Measurements from ENCODE around the gene PACRG. TPM values are rescaled to one million over a fixed set of nuclear protein-coding genes. Genes with fewer than 3 reads are reported as not detected.

The PACRG gene
- polyA plus RNA-seq, 1 donor (not counting 4 experiments of a cell fraction or from before 2014, with no cell fraction given): 0.31 TPM

DNA sequence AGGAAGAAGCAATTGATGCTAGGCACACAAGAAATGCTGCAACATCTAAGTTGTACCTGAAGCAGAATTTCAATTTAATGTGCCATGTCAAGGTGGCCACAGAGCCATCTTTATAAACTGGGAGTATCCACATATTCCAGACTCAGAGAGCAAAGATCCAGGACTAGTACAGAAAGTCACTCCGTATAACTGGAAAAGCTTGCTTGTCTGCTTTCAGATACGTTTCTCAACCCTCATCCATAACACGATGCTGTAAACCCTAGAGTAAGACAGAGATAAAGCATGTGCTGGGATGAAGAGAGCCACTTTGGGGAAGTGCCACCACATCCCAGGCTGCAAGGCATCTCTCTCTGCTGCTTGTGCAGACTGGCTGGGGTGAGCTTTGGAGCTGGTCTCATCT is 134.7 kb downstream of the PACRG start:
- H3K36me3 ChIP-seq (ENCODE audit: control insufficient read depth in 2 of 2, extremely low read depth in 1 of 2, insufficient read depth in 2 of 2, low read length in 2 of 2): no peaks in the 10 kb centered on the region
- no peak for FAIRE-seq

DNA sequence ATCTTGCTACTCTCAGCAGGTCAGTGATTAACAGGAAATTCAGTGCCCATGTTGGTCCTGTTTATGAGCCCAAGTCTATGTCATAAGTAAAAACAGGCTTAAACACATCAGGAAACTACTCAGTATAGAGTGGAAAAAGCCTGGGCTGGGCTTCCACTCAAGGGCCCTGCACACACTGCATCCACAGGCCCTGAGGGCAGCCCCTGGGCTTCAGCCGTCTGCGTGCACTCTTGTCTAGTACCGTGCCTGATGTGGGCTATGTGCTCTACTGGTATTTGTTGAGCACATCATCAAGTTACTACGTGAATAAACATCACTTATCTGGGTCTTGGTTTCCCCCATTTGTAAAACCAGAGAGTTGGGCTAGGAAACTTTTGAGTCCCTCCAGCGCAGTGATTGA is 135.2 kb downstream of the PACRG start:
- no peaks in the 10 kb centered on the region for H3K27me3 ChIP-seq (ENCODE audit: control insufficient read depth, extremely low read depth, insufficient read depth, low read length)
- no peaks in the 10 kb centered on the region for H3K9me3 ChIP-seq (ENCODE audit: control insufficient read depth, low read depth, low read length)
- no peaks in the 10 kb centered on the region for H3K9me1 ChIP-seq (ENCODE audit: control insufficient read depth, extremely low read depth, insufficient read depth, low read length)
- H3K4me2 ChIP-seq (ENCODE audit: control insufficient read depth, extremely low read depth, insufficient read depth, low read depth, low read length): no peak overlapping the region
- DNase-seq (ENCODE audit: low read depth, low spot score) (no peak), FAIRE-seq (no peak)
- no peak overlapping the region for H3K4me3 ChIP-seq (ENCODE audit: control insufficient read depth in 2 of 3, extremely low read depth in 1 of 3, insufficient read depth in 2 of 3, low read depth in 1 of 3, low read length in 3 of 3)
- no peaks in the 10 kb centered on the region for H3K36me3 ChIP-seq (ENCODE audit: control insufficient read depth in 2 of 2, extremely low read depth in 1 of 2, insufficient read depth in 2 of 2, low read length in 2 of 2)
- no peak overlapping the region for H2AFZ ChIP-seq (ENCODE audit: control insufficient read depth, low read length)
- no peaks in the 10 kb centered on the region for H3K4me1 ChIP-seq (ENCODE audit: control insufficient read depth, extremely low read depth, insufficient read depth, low read length)
- TF ChIP-seq EZH2 (IDR thresholded peaks at IDR 0.05; ENCODE audit: low read length): no peak
- TF ChIP-seq, protein P1, sequence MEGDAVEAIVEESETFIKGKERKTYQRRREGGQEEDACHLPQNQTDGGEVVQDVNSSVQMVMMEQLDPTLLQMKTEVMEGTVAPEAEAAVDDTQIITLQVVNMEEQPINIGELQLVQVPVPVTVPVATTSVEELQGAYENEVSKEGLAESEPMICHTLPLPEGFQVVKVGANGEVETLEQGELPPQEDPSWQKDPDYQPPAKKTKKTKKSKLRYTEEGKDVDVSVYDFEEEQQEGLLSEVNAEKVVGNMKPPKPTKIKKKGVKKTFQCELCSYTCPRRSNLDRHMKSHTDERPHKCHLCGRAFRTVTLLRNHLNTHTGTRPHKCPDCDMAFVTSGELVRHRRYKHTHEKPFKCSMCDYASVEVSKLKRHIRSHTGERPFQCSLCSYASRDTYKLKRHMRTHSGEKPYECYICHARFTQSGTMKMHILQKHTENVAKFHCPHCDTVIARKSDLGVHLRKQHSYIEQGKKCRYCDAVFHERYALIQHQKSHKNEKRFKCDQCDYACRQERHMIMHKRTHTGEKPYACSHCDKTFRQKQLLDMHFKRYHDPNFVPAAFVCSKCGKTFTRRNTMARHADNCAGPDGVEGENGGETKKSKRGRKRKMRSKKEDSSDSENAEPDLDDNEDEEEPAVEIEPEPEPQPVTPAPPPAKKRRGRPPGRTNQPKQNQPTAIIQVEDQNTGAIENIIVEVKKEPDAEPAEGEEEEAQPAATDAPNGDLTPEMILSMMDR (optimal IDR thresholded peaks at IDR 0.05 in 1 of 3, IDR thresholded peaks at IDR 0.05 in 1 of 3, conservative IDR thresholded peaks at IDR 0.05 in 1 of 3; ENCODE audit: extremely low read depth in 1 of 3, insufficient read depth in 2 of 3, low read length in 3 of 3): no peak
- no peak overlapping the region for H3K27ac ChIP-seq (ENCODE audit: control insufficient read depth, insufficient read depth, low read length)
- H4K20me1 ChIP-seq (ENCODE audit: control insufficient read depth, extremely low read depth, insufficient read depth, low read length): no peaks in the 10 kb centered on the region
- no peaks in the 10 kb centered on the region for H3K79me2 ChIP-seq (ENCODE audit: control insufficient read depth, insufficient read depth, low read length)
- dilution Hi-C loops (cut with MboI; ENCODE audit: extremely low pct_ligation_motif_present, low sequenced_read_pairs): no loop called here
- no peak overlapping the region for H3K9ac ChIP-seq (ENCODE audit: control insufficient read depth, extremely low read depth, insufficient read depth, low read length)

More for the DNA sequence above, 134.7 kb downstream of the PACRG start:
- TF ChIP-seq, protein P1 (optimal IDR thresholded peaks at IDR 0.05 in 1 of 3, IDR thresholded peaks at IDR 0.05 in 1 of 3, conservative IDR thresholded peaks at IDR 0.05 in 1 of 3; ENCODE audit: extremely low read depth in 1 of 3, insufficient read depth in 2 of 3, low read length in 3 of 3): no peak
- no peak for TF ChIP-seq EZH2 (IDR thresholded peaks at IDR 0.05; ENCODE audit: low read length)
- H3K27me3 ChIP-seq (ENCODE audit: control insufficient read depth, extremely low read depth, insufficient read depth, low read length): no peaks in the 10 kb centered on the region
- H3K79me2 ChIP-seq (ENCODE audit: control insufficient read depth, insufficient read depth, low read length): no peaks in the 10 kb centered on the region
- no peaks in the 10 kb centered on the region for H3K9me3 ChIP-seq (ENCODE audit: control insufficient read depth, low read depth, low read length)
- no peak overlapping the region for H2AFZ ChIP-seq (ENCODE audit: control insufficient read depth, low read length)
- no peak overlapping the region for H3K4me3 ChIP-seq (ENCODE audit: control insufficient read depth in 2 of 3, extremely low read depth in 1 of 3, insufficient read depth in 2 of 3, low read depth in 1 of 3, low read length in 3 of 3)
- H3K4me2 ChIP-seq (ENCODE audit: control insufficient read depth, extremely low read depth, insufficient read depth, low read depth, low read length): no peak overlapping the region
- no peaks in the 10 kb centered on the region for H4K20me1 ChIP-seq (ENCODE audit: control insufficient read depth, extremely low read depth, insufficient read depth, low read length)
- H3K27ac ChIP-seq (ENCODE audit: control insufficient read depth, insufficient read depth, low read length): no peak overlapping the region
- dilution Hi-C loops (cut with MboI; ENCODE audit: extremely low pct_ligation_motif_present, low sequenced_read_pairs): no loop called here
- H3K9ac ChIP-seq (ENCODE audit: control insufficient read depth, extremely low read depth, insufficient read depth, low read length): no peak overlapping the region
- H3K9me1 ChIP-seq (ENCODE audit: control insufficient read depth, extremely low read depth, insufficient read depth, low read length): no peaks in the 10 kb centered on the region
- no peak for DNase-seq (ENCODE audit: low read depth, low spot score)
- H3K4me1 ChIP-seq (ENCODE audit: control insufficient read depth, extremely low read depth, insufficient read depth, low read length): no peaks in the 10 kb centered on the region
